ENCODE measurements around the gene HBA2.
"Not testable (repeated sequence)": the region's sequence is repeated elsewhere in the genome, so short reads cannot be mapped to it uniquely, and the experiment has no call there.

Gene HBA2

GRCh38 chr16:204046-204445 is 31.4 kb downstream of the HBA2 start:
- DNase-seq: not testable (repeated sequence)

GRCh38 chr16:209359-209758 is 36.7 kb downstream of the HBA2 start:
- DNase-seq: not testable (repeated sequence)

- DNase-seq: not testable (repeated sequence)
Observed at GRCh38 chr16:211631-212180, 39.0 kb downstream of the HBA2 start.

- no peak for DNase-seq
Observed at GRCh38 chr16:212999-213398, 40.3 kb downstream of the HBA2 start.

GRCh38 chr16:220021-220420 is 47.3 kb downstream of the HBA2 start:
- DNase-seq: no peak

Data from NCI-H345 (cell line).